Measurements from ENCODE around the gene CYP2C8. TPM values are rescaled to one million over a fixed set of nuclear protein-coding genes. Genes with fewer than 3 reads are reported as not detected.

Gene CYP2C8
- total and polyA plus RNA-seq, 2 donors (not counting 3 experiments of a cell fraction or from before 2014, with no cell fraction given) = 0.06 TPM; not detected in 1

GRCh38 chr10:95031656-95032055 is 37.6 kb downstream of the CYP2C8 start:
- Histone ChIP-seq H3K9me3 (replicated peaks; ENCODE audit: control insufficient read depth, insufficient read depth, low read length) (no peaks in the 10 kb centered on the region), H3K79me2 (ENCODE audit: control insufficient read depth, insufficient read depth, low read length) (no peaks in the 10 kb centered on the region), H3K9ac (replicated peaks; ENCODE audit: extremely low read depth, insufficient read depth, low read length) (no peak overlapping the region), H3K4me3 (replicated peaks in 1 of 3; ENCODE audit: insufficient read depth in 1 of 3, low read depth in 1 of 3, low read length in 3 of 3) (no peak overlapping the region), H2AFZ (ENCODE audit: low read depth, low read length) (no peak overlapping the region), H3K4me1 (ENCODE audit: control insufficient read depth, extremely low read depth, insufficient read depth, low read length) (no peaks in the 10 kb centered on the region), H3K9me1 (replicated peaks; ENCODE audit: control insufficient read depth, extremely low read depth, insufficient read depth, low read length) (no peaks in the 10 kb centered on the region), H3K27ac (ENCODE audit: insufficient read depth, low read depth, low read length) (no peak overlapping the region), H3K4me2 (ENCODE audit: insufficient read depth, low read length) (no peak overlapping the region), H3K36me3 (ENCODE audit: control insufficient read depth in 2 of 2, extremely low read depth in 1 of 2, insufficient read depth in 2 of 2, low read length in 2 of 2) (no peaks in the 10 kb centered on the region), H4K20me1 (replicated peaks; ENCODE audit: control insufficient read depth, extremely low read depth, insufficient read depth, low read length) (no peaks in the 10 kb centered on the region), H3K27me3 (ENCODE audit: control insufficient read depth in 2 of 2, insufficient read depth in 2 of 2, low read length in 2 of 2) (no peaks in the 10 kb centered on the region)
- ChIA-PET CTCF (interaction anchor here (0.6 kb wide), 1 partner anchor 683 kb away, joined by 3 read pairs; no protein-coding TSS in a partner anchor), POLR2A (no interaction called here)
- intact Hi-C loops (cut with micrococcal nuclease) = no loop called here
- FAIRE-seq = no peak
- BruUV-seq (replicated peaks) = no TSS peak
- dilution Hi-C loops (cut with MboI; ENCODE audit: extremely low pct_ligation_motif_present, low sequenced_read_pairs) = no loop called here
- no peak for DNase-seq (ENCODE audit: low read depth, low spot score)
- TF ChIP-seq POLR2A (IDR thresholded peaks at IDR 0.05; ENCODE audit: low read depth, low read length) = no peak
- TF ChIP-seq MYC (IDR thresholded peaks at IDR 0.05; ENCODE audit: low read depth, low read length) = no peak
- no peak for TF ChIP-seq JUN (IDR thresholded peaks at IDR 0.05; ENCODE audit: borderline replicate concordance, insufficient read depth, insufficient read length, low read depth)
- TF ChIP-seq EZH2 (IDR thresholded peaks at IDR 0.05; ENCODE audit: borderline replicate concordance, low read depth, low read length, severe bottlenecking) = no peak
- no peak for TF ChIP-seq FOS (IDR thresholded peaks at IDR 0.05; ENCODE audit: borderline replicate concordance, insufficient read depth, low read length)
- TF ChIP-seq CTCF (IDR thresholded peaks at IDR 0.05; ENCODE audit: extremely low read depth in 1 of 2, insufficient read depth in 1 of 2, low read depth in 1 of 2, low read length in 2 of 2) = no peak
- no peak for TF ChIP-seq MAX (IDR thresholded peaks at IDR 0.05; ENCODE audit: insufficient read depth, insufficient read length)
- no peak for TF ChIP-seq POLR2AphosphoS5 (IDR thresholded peaks at IDR 0.05; ENCODE audit: insufficient read depth, low read depth, low read length)
- no peak for TF ChIP-seq GATA2 (IDR thresholded peaks at IDR 0.05; ENCODE audit: insufficient read depth, insufficient read length, low read depth, low read length)
